ENCODE measurements around the gene PTPRS. TPM values are rescaled to one million over a fixed set of nuclear protein-coding genes. Genes with fewer than 3 reads are reported as not detected.
"Not testable (repeated sequence)": the region's sequence is repeated elsewhere in the genome, so short reads cannot be mapped to it uniquely, and the experiment has no call there.

Gene PTPRS
- 235 to 241 TPM (median 240 TPM) in 3 replicates for total RNA-seq

GRCh38 chr19:5340637-5341447, at the start of gene PTPRS:
PTPRS (minus strand) TSS chr19:5340812; CDS start chr19:5286140, 54,672 bp downstream.
- DNase-seq (ENCODE audit: low spot score in 2 of 2, unreplicated experiment in 2 of 2): peak; percentile 88 to 95
- H3K27ac Mint-ChIP-seq: peak within 1 kb of the TSS; percentile 47
- no peaks in the 10 kb centered on the region for H3K36me3 Mint-ChIP-seq
- peaks cover 12% of the 10 kb centered on the region for H3K4me1 Mint-ChIP-seq
- no peaks in the 10 kb centered on the region for H3K9me3 Mint-ChIP-seq
- TF ChIP-seq, protein P1, sequence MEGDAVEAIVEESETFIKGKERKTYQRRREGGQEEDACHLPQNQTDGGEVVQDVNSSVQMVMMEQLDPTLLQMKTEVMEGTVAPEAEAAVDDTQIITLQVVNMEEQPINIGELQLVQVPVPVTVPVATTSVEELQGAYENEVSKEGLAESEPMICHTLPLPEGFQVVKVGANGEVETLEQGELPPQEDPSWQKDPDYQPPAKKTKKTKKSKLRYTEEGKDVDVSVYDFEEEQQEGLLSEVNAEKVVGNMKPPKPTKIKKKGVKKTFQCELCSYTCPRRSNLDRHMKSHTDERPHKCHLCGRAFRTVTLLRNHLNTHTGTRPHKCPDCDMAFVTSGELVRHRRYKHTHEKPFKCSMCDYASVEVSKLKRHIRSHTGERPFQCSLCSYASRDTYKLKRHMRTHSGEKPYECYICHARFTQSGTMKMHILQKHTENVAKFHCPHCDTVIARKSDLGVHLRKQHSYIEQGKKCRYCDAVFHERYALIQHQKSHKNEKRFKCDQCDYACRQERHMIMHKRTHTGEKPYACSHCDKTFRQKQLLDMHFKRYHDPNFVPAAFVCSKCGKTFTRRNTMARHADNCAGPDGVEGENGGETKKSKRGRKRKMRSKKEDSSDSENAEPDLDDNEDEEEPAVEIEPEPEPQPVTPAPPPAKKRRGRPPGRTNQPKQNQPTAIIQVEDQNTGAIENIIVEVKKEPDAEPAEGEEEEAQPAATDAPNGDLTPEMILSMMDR (IDR thresholded peaks at IDR 0.05; ENCODE audit: unreplicated experiment): no peak
- peaks cover 48% of the 10 kb centered on the region for H3K27me3 Mint-ChIP-seq (ENCODE audit: low read depth)
- peak within 1 kb of the TSS; percentile 78 for H3K4me3 Mint-ChIP-seq

GRCh38 chr19:5389353-5389752, 48.7 kb upstream of the PTPRS start:
- H3K4me1 Mint-ChIP-seq: no peaks in the 10 kb centered on the region
- peaks cover 60% of the 10 kb centered on the region for H3K27me3 Mint-ChIP-seq (ENCODE audit: low read depth)
- TF ChIP-seq, protein P1 (IDR thresholded peaks at IDR 0.05; ENCODE audit: unreplicated experiment): no peak
- DNase-seq (ENCODE audit: low spot score in 2 of 2, unreplicated experiment in 2 of 2): no peak
- no peak overlapping the region for H3K27ac Mint-ChIP-seq
- H3K9me3 Mint-ChIP-seq: peaks cover 9% of the 10 kb centered on the region
- no peaks in the 10 kb centered on the region for H3K36me3 Mint-ChIP-seq
- no peak overlapping the region for H3K4me3 Mint-ChIP-seq

DNA sequence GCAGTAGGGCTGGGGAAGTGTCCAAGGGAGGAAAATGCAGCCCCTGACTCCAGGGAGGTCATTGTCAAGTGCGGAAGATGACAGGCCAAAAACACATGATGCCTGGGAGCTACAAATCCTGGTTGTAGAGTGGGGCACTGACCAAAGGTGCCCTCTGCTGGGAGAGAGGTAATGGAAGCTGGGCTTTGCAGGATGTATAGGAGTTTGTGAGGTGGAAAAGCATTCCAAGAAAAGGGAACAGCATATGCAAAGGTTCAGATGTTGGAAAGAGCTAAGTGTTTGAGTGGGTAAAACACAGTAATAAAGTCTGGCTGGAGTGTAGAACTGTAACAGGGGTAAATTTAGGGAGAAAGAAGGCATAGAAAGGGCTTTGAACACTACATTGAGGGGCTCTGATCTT, 46.9 kb upstream of the PTPRS start:
- no peak for DNase-seq (ENCODE audit: low spot score in 2 of 2, unreplicated experiment in 2 of 2)
- H3K4me1 Mint-ChIP-seq: no peaks in the 10 kb centered on the region
- no peak overlapping the region for H3K4me3 Mint-ChIP-seq
- peaks cover 43% of the 10 kb centered on the region for H3K27me3 Mint-ChIP-seq (ENCODE audit: low read depth)
- no peaks in the 10 kb centered on the region for H3K36me3 Mint-ChIP-seq
- peaks cover 20% of the 10 kb centered on the region for H3K9me3 Mint-ChIP-seq
- no peak overlapping the region for H3K27ac Mint-ChIP-seq
- TF ChIP-seq, protein P1 (IDR thresholded peaks at IDR 0.05; ENCODE audit: unreplicated experiment): no peak

- Mint-ChIP-seq H3K36me3 (peaks cover under 1% of the 10 kb centered on the region), H3K27me3 (ENCODE audit: low read depth) (peaks cover 36% of the 10 kb centered on the region), H3K9me3 (peaks cover 22% of the 10 kb centered on the region), H3K4me1 (no peaks in the 10 kb centered on the region), H3K4me3 (no peak overlapping the region), H3K27ac (no peak overlapping the region)
- DNase-seq (ENCODE audit: low spot score in 2 of 2, unreplicated experiment in 2 of 2): no peak
- TF ChIP-seq, protein P1 (IDR thresholded peaks at IDR 0.05; ENCODE audit: unreplicated experiment): no peak
Observed at GRCh38 chr19:5386841-5387240, 46.2 kb upstream of the PTPRS start.

DNA sequence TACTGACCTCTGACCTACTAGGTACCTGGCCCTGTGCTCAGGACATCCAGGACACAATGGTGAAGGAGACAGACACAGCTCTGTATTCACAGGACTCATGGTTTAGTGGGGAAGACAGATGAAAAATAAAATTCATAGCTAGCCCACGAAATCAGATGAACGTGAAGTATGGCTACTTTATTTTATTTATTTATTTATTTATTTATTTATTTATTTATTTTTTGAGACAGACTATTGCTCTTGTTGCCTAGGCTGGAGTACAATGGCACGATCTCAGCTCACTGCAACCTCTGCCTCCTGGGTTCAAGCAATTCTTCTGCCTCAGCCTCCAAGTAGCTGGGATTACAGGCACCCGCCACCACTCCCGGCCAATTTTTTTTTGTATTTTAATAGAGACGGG, 40.6 kb upstream of the PTPRS start:
- not testable (repeated sequence) for H3K4me1 Mint-ChIP-seq

GRCh38 chr19:5380215-5380919, 39.8 kb upstream of the PTPRS start:
- H3K4me3 Mint-ChIP-seq: no peak overlapping the region
- peaks cover 26% of the 10 kb centered on the region for H3K9me3 Mint-ChIP-seq
- peaks cover 6% of the 10 kb centered on the region for H3K27me3 Mint-ChIP-seq (ENCODE audit: low read depth)
- H3K36me3 Mint-ChIP-seq: peaks cover 4% of the 10 kb centered on the region
- DNase-seq (ENCODE audit: low spot score in 2 of 2, unreplicated experiment in 2 of 2): no peak
- H3K27ac Mint-ChIP-seq: no peak overlapping the region
- TF ChIP-seq, protein P1 (IDR thresholded peaks at IDR 0.05; ENCODE audit: unreplicated experiment): no peak
- H3K4me1 Mint-ChIP-seq: no peaks in the 10 kb centered on the region

More for the DNA sequence above, 40.6 kb upstream of the PTPRS start:
- not testable (repeated sequence) for H3K27me3 Mint-ChIP-seq (ENCODE audit: low read depth); H3K36me3 Mint-ChIP-seq; DNase-seq (ENCODE audit: low spot score in 2 of 2, unreplicated experiment in 2 of 2); H3K4me3 Mint-ChIP-seq; H3K27ac Mint-ChIP-seq
- peaks cover 26% of the 10 kb centered on the region for H3K9me3 Mint-ChIP-seq
